CMK (cell line): ENCODE measurements around the gene ASTL.

Experiments
- DNase-seq: peaks from one replicate; pipeline ENCODE4 v3.0.0-alpha.2; 2010; ENCODE audit warnings: low read depth

The ASTL gene

DNA sequence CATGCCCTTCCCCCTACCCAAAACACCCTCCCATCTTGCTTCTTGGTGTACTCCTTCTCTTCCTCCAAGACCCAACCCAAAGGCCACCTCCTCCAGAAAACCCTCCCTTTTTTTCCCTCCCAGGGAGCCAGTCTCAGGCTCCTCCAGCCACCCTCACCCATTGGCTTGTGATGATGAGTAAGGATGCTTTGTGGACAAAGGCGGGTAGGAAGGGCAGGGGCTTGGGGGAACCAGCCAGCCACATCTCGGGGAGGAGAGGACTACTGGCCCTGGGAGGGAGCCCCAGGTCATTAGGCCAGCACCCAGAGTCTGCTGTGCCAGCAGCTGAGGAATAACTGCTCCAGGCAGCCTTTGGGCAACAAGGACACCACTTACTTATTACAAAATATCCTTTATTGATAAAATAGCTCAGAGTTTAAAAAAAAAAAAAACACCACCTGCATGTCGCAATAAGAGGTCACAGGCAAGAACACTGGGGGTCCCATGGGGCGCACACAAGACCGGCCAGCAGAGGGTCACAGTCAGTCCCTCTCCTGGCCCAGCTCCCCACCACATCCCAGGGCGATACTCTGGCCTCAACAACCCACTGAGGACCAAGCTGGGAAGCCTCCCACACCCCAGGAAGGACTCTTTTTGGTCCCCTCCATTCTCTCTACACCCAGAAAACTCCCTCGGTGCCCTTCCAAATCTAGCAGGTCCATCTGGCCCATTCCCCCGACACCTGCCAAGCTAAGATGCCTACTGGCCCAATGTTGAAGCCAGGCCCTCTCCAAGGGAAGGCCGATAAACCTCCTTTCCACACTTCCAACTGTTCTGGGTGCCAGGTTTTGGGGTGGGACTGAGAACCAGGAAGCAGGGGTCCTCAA lies 25.6 kb downstream of the ASTL start:
- DNase-seq = no peak

DNA sequence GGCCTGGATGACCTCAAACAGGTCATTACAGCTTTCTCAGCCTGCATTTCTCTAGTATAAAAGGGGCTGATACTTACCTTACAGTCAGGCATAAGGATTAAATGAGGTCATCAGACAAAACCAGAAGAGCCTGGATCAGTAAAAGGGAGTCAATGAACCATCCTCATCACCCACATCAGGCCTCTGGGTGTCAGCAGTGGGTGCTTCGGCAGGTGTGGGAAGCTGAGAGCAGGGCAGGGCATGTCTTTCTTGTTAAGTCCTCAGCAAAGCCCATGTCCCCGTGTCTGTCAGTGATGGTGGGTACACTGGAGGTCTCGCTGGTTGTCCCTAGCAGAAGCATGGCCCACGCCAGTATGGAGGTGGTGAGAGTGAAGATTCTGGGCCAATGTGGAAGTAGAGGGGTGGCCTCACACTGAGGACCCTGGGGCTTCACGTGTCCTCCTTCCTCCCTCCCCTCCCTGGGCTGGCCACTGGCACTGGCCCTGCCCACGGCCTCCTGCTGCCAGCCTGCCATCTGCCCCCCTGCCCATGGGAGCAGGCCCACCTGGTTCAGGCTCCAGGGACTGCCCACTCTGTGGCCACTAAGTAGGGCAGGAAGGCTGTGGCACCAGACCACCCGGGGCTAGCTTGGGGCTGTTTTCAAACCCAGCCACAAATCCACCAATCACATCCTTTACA lies 26.3 kb downstream of the ASTL start:
- no peak for DNase-seq

DNA sequence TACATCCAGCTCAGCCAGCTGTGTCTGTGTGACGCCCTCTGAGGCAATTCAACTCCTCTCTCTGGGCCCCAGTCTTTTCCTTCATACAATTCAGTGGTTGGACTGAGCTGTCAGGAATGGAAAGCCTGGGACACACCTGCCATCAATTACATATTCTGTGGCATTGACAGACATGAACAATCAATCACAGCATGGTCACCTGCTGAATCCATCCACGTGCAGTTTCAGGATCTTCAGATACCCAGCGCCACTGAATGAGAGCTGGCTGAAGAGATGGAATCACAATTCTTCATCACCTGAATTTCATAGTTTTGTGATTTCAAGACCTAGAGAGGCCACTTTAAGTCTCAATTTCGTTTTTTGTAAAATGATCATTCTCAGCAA lies 27.1 kb downstream of the ASTL start:
- no peak for DNase-seq

DNA sequence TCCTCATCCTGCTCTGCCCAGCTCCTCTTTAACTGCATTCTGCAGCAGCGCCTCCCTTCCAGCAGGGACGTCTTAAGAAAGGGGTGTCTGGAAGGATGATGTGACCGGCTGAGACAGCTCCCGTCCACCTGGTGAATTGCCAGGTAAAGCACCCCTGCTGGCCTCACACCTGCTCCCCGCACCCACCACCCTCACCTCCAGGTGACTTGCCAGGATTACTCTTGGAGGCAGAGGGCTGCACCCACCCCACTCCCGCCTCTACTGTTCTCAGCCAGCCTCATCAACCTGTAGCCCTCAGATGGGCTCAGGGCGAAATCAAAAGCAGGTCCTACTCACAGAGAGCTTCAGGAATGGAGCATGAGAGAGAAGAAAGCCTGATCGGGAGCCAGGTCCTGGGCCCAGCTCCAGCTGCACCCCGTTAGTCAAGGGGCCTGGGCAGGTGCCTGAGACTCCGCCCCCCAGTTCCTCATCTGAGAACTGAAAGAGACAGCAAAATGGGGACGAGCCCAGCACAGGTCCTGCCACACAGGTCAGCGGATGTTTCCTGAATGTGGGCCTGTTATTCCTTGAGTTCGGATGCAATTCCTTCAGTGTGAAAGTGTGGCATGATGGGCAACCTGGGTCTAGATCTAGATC lies 27.6 kb downstream of the ASTL start:
- DNase-seq = no peak

DNA sequence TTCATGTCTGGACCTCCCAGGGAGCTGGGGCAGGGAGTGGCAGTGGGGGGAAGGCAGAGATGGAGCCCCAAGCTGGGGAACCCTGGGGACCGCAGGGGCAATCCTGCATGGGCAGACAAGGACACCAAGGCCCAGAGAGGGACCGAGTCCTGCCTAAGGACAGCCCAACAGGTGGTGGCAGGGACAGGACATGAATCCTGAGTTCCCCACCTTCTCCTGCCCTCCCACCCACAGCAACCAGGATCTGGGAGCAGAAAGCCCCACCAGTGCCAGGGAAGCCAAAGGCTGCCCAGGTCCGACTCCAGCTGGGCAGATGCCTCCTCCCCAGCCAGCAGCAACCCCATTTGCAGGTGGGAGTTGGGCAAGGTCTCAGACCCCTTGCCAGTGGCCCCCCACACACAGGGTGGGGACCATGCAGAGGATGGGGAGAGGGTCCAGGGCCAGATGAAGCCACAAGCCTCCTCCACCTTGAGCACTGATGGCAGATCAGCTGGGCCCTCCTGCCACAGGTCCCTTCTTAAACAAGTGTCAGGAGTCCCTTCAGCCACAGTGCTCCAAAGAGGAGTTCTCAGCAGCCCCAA lies 28.3 kb downstream of the ASTL start:
- no peak for DNase-seq

DNA sequence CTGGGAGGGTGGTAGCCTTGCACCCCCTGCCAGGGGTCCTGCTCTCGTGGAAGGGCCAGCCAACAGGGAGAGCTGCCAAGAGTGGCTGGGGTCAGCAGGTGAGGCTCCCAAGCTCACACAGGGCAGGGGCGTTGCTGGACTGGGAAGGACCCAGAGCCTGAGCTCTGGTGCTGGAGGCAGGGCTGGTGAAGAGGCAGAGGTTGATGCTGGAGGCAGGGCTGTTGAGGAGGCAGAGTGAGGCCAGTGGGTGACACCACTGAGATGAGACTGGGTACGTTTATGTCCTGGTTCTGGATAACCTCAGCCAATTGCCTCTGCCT lies 29.0 kb downstream of the ASTL start:
- no peak for DNase-seq

DNA sequence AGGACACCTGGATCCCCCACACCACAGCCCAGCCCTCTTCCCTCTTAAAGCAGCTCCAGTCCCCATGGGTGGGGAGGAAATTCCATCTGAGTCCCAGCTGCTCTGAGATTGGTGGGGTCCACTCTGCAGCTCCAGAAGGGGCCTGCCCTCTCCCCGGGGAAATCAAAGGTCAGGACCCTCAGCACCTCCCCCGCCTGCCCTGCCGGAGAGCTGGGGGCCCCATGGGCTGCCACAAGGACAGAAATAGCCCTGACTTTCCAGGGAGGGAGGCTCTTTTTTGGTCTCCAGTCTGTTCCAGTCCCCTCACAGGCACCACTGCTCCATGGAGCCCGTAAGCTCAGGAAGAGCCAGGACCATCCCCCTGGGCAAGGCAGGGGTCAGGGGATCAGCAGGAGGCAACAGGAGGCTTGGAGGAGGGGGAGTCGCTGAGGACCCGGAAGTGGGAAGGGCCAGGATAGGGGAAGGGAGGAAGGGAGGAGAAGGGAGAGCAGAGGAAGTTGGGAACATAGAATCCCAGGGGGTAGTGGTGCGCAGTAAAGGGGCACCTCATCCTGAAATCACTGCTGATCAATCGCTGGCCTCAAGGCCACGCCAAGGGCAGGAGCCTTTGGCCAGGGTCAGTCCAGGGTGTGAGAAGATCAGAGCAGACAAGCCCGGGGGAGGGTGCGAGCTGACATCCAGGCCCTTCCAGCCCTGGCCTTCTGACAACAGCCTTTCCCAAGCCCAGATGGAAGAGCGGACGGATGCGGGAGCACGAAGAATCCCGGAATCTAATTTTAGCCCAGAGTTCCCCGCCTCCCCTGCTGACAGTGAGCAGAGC lies 29.6 kb downstream of the ASTL start:
- DNase-seq = no peak

DNA sequence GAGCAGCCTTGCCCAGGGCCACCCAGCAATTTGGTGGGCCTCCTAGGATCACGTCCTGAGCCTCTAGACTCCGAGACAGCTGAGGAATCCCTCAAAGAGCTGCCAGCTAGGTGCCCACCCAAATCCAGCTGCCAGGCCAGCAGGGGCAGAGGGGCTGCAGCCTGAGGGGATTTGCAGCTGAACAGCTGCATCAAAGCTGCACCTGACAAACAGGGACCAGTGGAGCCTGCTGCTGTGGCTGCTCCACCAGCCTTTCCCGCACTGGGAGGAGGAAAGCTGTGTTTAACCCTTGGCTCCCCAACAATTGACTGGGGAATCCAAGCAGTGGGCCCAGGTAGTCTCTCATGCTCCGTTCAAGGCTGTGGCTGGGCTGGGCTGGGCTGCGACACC lies 30.2 kb downstream of the ASTL start:
- DNase-seq = no peak

DNA sequence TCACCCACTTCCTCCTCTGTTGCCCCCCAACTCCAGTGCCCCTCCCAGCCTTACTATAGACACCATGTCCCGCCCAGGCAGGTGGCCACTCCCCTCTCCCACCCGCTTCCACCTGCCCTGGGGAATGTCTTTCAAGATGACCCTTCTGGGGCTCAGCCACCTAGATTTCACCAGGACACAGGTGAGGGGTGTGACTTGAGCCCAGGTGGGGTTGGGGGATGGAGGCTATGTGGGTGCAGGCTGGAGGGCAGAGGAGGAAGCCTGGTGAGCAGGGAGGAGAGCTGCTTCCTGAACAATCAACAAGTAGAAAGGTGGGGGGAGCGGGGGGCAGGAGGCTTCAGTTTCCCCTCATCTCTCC lies 30.6 kb downstream of the ASTL start:
- no peak for DNase-seq

DNA sequence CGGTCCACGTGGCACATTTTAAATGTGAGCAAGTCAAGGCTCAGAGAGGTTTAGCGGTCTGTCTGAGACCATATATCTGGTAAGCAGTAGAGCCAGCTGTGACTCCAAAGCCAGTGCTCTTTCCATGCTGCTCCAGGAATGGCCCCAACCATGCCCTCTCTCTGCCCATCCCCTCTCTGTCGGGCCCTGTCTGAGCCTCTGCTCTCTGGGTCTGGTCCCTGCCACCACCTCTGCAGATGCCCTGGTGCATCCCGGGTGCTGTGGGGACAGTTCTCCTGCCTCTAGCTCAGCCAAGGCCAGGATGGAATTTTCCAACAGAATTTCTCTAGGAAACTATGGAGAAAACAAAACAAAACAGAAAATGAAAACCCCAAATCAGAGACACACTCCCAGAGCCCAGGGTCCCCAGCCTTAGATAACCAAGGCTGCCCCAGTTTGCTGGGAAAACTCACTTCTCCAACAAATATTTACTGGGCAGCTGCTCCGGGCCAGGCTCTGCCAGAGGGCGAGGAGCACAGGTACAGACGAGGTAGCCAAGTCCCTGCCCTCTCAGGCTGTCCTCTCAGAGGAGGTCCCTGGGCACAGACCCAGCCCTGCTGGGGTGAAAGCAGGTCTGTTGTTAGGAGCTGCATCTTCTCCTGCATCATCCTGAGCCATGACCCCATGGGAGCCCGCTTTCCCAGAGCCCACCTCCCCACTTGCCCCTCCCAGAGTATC lies 31.2 kb downstream of the ASTL start:
- DNase-seq = no peak

DNA sequence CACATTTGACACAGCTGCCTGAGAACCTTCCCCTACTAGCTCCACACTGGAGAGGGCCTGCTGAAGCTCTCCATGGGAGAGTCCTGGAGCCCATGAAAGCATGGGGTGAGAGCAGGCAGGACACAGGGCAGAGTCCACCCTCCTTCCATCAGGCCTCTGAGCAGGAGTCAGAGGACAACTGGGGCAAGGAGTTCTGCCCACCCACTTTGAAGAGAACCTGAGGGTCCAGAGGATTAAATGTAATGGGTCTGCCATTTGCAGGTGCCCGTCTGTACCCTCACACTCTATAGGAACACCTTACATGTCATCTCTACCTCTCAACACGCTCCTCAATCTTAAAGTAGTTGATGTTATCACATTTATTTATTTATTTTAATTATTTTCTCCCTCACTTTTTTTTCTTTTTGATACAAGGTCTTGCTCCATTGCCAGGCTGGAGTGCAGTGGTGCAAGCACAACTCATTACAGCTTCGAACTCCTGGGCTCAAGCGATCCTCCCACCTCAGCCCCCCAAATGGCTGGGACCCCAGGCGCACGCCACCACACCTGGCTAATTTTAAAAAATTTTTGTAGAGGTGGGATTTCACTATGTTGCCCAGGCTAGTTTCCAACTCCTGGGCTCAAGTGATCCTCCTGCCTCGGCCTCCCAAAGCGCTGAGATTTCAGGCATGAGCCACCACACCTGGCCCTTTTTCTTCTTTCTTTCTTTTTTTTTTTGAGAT lies 32.1 kb downstream of the ASTL start:
- no peak for DNase-seq

DNA sequence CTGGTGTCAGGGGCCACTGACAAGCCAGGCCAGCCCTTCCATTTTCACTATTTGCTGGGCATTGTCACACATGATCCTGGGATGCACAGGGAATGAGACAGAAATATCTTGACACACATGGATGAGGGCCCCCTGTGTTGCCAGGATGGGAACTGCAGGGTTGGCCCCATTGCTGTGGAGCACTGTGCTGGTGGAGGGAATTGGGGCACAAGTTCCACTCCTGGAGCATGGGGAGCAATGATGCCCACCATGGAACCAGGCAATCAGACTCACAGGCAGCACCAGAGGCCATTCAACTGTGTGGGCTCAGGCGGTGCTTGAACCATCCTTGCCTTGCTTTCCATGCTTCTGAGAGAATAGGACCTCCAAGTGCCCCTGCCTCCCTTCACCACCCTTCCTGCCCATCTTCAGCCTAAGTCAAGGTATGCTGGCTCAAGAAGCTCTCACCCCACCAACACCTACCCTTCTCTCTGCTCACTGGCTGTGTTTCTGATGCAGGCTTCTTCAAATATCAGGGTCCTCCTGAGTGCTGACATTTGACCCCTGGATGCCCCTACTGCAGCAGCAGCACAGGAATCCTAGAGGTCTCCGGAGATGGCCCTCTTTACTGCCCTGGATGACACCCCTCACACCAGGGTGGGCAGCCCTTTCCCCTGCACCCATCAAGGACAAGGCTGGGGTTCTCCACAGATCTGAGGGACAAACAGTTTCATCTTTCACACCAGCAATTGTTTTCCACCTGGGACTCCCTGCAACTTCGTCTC lies 33.0 kb downstream of the ASTL start:
- no peak for DNase-seq

DNA sequence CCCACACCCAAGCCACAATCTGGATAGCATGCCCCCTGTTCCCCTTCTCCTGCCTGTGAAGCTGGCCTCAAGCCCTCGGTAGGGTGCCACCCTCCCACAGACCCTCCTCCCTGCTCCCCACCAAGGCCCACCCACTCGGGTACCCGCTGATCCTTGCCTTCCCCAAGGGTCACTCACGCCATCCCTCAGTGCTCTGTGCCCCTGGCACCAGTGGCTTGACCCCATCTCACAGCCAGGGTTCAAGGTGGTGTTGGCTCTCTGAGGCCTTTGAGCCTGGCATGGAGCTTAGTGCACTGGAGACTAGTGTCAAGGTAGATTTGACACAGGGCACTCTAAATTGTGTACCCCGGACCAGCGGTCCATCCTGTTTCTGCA lies 33.8 kb downstream of the ASTL start:
- DNase-seq = no peak

DNA sequence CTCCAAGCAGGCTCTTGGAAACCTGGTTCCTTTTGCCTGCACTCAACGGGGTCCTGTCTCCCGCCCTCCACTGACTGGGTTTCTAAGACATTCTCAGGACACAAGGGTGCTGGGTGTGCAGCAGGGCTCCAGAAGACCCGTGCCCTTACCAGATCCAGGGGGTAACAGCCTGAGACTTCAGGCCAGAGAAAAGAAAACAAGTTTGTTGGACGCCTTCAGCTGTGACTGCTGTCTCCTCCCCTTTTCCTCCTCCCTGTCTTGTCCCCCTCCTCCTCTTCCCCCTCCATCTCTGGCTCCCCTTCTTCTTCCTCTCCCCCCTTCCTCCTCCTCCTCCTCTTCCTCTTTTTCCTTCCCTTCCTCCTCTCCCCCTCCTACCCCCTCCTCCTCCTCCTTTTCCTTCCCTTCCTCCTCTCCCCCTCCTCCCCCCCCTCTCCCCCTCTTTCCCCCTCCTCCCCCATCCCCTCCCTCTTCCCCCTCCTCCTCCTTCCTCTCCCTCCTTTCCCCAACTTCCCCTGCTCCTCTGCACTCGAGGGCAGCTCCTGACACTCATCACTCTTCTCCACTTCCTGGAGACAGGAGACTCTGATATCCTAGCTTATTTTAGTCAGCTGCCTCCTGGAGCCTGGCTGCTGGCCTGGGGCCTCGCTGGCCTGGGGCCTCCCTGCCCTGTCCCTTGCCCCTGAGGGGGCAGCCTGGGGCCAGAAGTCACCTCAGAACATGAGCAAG lies 34.4 kb downstream of the ASTL start:
- DNase-seq = no peak

DNA sequence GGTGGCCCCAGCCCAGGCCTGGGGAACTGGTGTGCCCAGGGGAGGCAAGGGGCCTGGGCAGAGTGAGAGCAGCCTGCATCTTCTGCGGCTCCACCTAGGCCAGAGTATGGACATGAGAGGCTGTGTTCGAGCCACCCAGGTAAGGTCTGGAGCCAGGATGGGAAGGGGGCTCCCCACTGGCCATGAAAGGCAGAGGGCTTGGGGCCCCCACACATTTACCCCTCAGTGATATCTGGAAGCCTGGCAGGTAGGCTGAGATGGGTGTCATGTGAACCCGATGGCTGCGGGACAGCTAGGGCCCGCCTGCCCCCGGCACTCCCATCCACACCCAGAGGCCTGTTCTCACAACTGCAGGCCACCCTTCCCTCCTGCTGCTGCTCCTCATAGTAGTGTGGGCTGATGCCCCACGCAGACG lies 35.1 kb downstream of the ASTL start:
- no peak for DNase-seq

DNA sequence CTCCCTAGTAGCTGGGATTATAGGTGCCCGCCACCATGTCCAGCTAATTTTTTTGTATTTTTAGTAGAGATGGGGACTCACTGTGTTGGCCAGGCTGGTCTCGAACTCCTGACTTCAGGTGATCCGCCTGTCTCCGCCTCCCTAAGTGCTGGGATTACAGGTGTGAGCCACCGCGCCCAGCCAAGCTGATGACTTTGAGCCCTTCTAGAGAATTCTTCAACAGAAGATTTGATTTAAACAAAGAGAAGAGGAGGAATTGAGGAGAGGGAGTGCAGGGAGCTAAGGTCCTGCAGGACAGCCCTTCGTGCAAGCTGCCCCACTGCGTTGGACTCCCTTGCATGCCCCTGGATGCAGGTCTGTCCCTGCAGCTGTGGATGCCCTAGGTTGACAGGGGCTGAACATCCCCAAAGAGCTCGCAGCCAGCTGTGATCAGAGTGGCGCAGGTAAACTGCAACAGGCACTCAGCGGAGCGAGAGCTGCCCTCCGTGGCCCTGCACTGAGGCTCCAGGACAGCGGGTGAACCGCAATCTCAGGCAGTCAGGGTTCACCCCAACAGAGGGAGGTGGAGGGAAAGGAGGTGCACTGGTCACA lies 35.6 kb downstream of the ASTL start:
- DNase-seq = no peak

DNA sequence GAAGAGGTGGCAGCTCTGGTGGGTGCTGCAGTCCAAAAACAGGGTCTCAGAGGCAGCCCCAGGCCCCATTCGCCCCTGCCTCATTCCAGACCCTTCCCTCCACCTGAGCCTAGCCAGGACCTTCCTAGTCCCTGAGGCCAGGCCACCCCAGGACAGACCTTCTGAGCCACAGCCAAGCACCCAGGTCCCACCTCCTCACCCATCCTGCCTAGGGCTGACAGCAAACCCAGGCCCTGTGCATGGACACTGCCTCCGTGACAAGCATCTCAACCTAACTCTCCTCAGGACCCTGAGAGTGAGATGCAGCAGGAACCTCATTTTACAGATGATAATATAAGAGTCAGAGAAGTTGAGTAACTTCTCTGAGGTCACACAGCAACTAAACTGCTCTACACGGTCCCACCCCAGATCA lies 37.4 kb downstream of the ASTL start:
- no peak for DNase-seq

DNA sequence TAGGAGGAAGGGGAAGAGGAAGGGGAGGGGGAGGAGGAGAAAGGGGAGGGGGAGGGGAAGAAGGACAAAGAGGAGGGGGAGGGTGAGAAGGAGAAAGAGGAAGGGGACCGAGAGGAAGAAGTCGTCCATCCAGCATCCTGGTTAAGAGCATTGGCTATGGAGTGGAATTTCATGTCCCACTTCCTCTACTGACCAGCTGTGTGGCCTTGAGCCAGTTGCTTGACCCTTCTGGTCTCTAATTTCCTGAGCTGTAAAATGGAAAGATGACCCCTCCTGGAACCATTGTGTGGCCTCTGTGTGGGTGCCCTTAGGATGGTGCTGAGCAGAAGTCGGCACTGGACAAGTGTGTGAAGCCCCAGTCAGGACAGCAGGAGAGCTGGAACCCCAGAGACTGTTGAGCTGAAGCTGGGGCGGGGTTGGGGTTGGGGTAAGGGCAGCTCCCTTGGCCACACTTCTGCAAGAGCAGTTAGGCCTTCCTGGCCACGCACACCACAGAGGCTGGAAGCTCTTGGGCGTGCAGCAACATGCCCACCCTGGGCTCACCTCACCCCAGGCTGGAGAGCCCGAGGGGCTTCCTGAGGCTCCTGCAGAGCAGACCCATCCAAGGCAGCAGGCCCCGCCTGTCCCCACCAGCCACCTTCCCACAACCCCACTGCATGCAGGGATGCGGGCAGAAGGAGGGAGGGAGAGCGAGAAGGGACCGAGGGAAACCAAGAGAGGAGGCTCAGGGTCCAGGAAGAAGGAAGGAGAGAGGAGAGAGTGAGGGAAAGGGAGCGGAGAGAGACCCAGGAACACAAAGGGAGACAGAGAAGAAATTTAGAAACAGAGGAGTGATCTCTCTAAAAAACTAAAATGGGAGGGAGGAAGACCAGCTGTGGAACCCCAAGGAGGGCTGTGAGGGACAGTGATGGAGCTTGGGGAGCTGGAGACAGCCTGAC lies 38.2 kb downstream of the ASTL start:
- no peak for DNase-seq
